SK-N-SH treated with all-trans-retinoic acid at 6 μM for 48 hours (cell line): ENCODE results near the gene PLEKHG5.
"Not testable (repeated sequence)": the region's sequence is repeated elsewhere in the genome, so short reads cannot be mapped to it uniquely, and the experiment has no call there.

ENCODE experiments used
- ATAC-seq: fragments of 200-7000 bp; cut with Tn5 transposase; 3 replicates; pipeline ENCODE4 v1.9.1; 2020; ENCODE audit warnings: mild to moderate bottlenecking, moderate library complexity
- ARNTL ChIP-seq: fragments of 450-650 bp; formaldehyde crosslinking; IDR thresholded peaks from 2 replicates; pipeline ENCODE4 v1.5.0; 2020; ENCODE audit warnings: low read depth, mild to moderate bottlenecking, moderate library complexity, borderline replicate concordance
- BACH2 ChIP-seq: fragments of 250-450 bp; sonication (Bioruptor Pico); IDR thresholded peaks from 2 replicates; pipeline ENCODE4 v1.9.0; 2021; ENCODE audit warnings: mild to moderate bottlenecking, borderline replicate concordance
- CREB5 ChIP-seq: fragments of 250-450 bp; sonication (Bioruptor Pico); IDR thresholded peaks from 2 replicates; pipeline ENCODE4 v1.5.1; 2020; ENCODE audit warnings: low read depth, mild to moderate bottlenecking, moderate library complexity
- CSDC2 ChIP-seq: fragments of 250-450 bp; sonication (Bioruptor Pico); IDR thresholded peaks from 2 replicates; pipeline ENCODE4 v1.5.0; 2020; ENCODE audit warnings: mild to moderate bottlenecking, moderate library complexity
- ESRRG ChIP-seq: fragments of 250-450 bp; sonication (Bioruptor Pico); IDR thresholded peaks from 2 replicates; pipeline ENCODE4 v1.6.1; 2021; ENCODE audit warnings: mild to moderate bottlenecking
- ISL1 ChIP-seq: fragments of 250-450 bp; sonication (Bioruptor Pico); IDR thresholded peaks from 2 replicates; pipeline ENCODE4 v2.1.2; 2022; ENCODE audit warnings: mild to moderate bottlenecking, moderate library complexity
- PATZ1 ChIP-seq: fragments of 250-450 bp; sonication (Bioruptor Pico); IDR thresholded peaks from 2 replicates; pipeline ENCODE4 v1.8.0; 2020; ENCODE audit warnings: mild to moderate bottlenecking, moderate library complexity, borderline replicate concordance
- POU6F1 ChIP-seq: fragments of 250-450 bp; sonication (Bioruptor Pico); IDR thresholded peaks from 2 replicates; pipeline ENCODE4 v1.8.0; 2021; ENCODE audit warnings: low read depth, mild to moderate bottlenecking, moderate library complexity, borderline replicate concordance
- PPARA ChIP-seq: fragments of 250-450 bp; sonication (Bioruptor Pico); IDR thresholded peaks from 2 replicates; pipeline ENCODE4 v1.5.0; 2020; ENCODE audit warnings: mild to moderate bottlenecking, borderline replicate concordance
- RARB ChIP-seq: fragments of 250-450 bp; sonication (Bioruptor Pico); IDR thresholded peaks from 2 replicates; pipeline ENCODE4 v1.8.0; 2021; ENCODE audit warnings: mild to moderate bottlenecking, moderate library complexity
- SNAI2 ChIP-seq: fragments of 250-450 bp; sonication (Bioruptor Pico); IDR thresholded peaks from 2 replicates; pipeline ENCODE4 v1.5.0; 2020; ENCODE audit warnings: mild to moderate bottlenecking, moderate library complexity
- TCF4 ChIP-seq: fragments of 250-450 bp; sonication (Bioruptor Pico); IDR thresholded peaks from 2 replicates; pipeline ENCODE4 v1.8.0; 2021; ENCODE audit warnings: mild to moderate bottlenecking, moderate library complexity, borderline replicate concordance
- ZC3H10 ChIP-seq: fragments of 250-450 bp; sonication (Bioruptor Pico); IDR thresholded peaks from 2 replicates; pipeline ENCODE4 v1.5.1; 2021; ENCODE audit warnings: mild to moderate bottlenecking, moderate library complexity
- ZFP3 ChIP-seq: fragments of 250-450 bp; sonication (Bioruptor Pico); IDR thresholded peaks from 2 replicates; pipeline ENCODE4 v1.5.0; 2020; ENCODE audit warnings: mild to moderate bottlenecking, moderate library complexity
- ZFP30 ChIP-seq: fragments of 450-650 bp; formaldehyde crosslinking; IDR thresholded peaks from 2 replicates; pipeline ENCODE4 v1.5.0; 2022; ENCODE audit warnings: mild to moderate bottlenecking, moderate library complexity
- ZNF565 ChIP-seq: fragments of 450-650 bp; formaldehyde crosslinking; conservative IDR thresholded peaks from 2 replicates; pipeline ENCODE4 v1.5.0; 2020; ENCODE audit warnings: low read depth, mild to moderate bottlenecking, moderate library complexity
- ZNF70 ChIP-seq: fragments of 450-650 bp; formaldehyde crosslinking; IDR thresholded peaks from 2 replicates; pipeline ENCODE4 v1.5.0; 2020; ENCODE audit warnings: mild to moderate bottlenecking, moderate library complexity
- ZNF8 ChIP-seq: fragments of 450-650 bp; formaldehyde crosslinking; IDR thresholded peaks from 2 replicates; pipeline ENCODE4 v1.5.0; 2020; ENCODE audit warnings: mild to moderate bottlenecking, moderate library complexity

The PLEKHG5 gene

GRCh38 chr1:6435129-6435528 lies 56.3 kb downstream of the PLEKHG5 start:
- no peak for TF ChIP-seq ZC3H10 (CRISPR knock-in tag)
- TF ChIP-seq CSDC2 (CRISPR knock-in tag): no peak
- no peak for TF ChIP-seq PPARA (CRISPR knock-in tag)
- TF ChIP-seq RARB (CRISPR knock-in tag): no peak
- TF ChIP-seq ZNF70 (CRISPR knock-in tag): no peak
- ATAC-seq: no peak

GRCh38 chr1:6434186-6434585 lies 57.3 kb downstream of the PLEKHG5 start:
- no peak for TF ChIP-seq POU6F1 (CRISPR knock-in tag)
- TF ChIP-seq CSDC2 (CRISPR knock-in tag): no peak
- no peak for TF ChIP-seq CREB5
- TF ChIP-seq ESRRG (CRISPR knock-in tag): no peak
- TF ChIP-seq RARB (CRISPR knock-in tag): no peak
- TF ChIP-seq PATZ1 (CRISPR knock-in tag): no peak
- TF ChIP-seq TCF4 (CRISPR knock-in tag): no peak
- no peak for TF ChIP-seq BACH2 (CRISPR knock-in tag)
- no peak for TF ChIP-seq ZFP3
- no peak for TF ChIP-seq PPARA (CRISPR knock-in tag)
- TF ChIP-seq ARNTL (CRISPR knock-in tag): no peak
- TF ChIP-seq ISL1 (CRISPR knock-in tag): no peak
- no peak for TF ChIP-seq ZNF565 (CRISPR knock-in tag)
- no peak for TF ChIP-seq SNAI2 (CRISPR knock-in tag)
- no peak for TF ChIP-seq ZFP30 (CRISPR knock-in tag)
- TF ChIP-seq ZNF70 (CRISPR knock-in tag): no peak
- no peak for TF ChIP-seq ZC3H10 (CRISPR knock-in tag)
- no peak for TF ChIP-seq ZNF8 (CRISPR knock-in tag)
- ATAC-seq: no peak

- ATAC-seq: not testable (repeated sequence)
Measured at GRCh38 chr1:6431645-6432579, 59.6 kb downstream of the PLEKHG5 start.

GRCh38 chr1:6429660-6430411 lies 61.6 kb downstream of the PLEKHG5 start:
- ATAC-seq: not testable (repeated sequence)

- not testable (repeated sequence) for ATAC-seq
Measured at GRCh38 chr1:6428453-6428852, 63.0 kb downstream of the PLEKHG5 start.
